GM21529 (cell line): ENCODE data around the gene P2RX3.

Experiments
- ATAC-seq: cut with Tn5 transposase; IDR thresholded peaks from one replicate; pipeline ENCODE4 v1.9.1; 2021; ENCODE audit not compliant: unreplicated experiment

Gene P2RX3

GRCh38 chr11:57309106-57310059 is 28.8 kb upstream of the P2RX3 start:
- ATAC-seq = no peak

GRCh38 chr11:57310091-57310490 is 28.1 kb upstream of the P2RX3 start:
- ATAC-seq = no peak

GRCh38 chr11:57310630-57311086 is 27.5 kb upstream of the P2RX3 start:
- ATAC-seq = no peak

GRCh38 chr11:57311109-57311936 is 26.8 kb upstream of the P2RX3 start:
- ATAC-seq = peak; percentile 99

- ATAC-seq = no peak
Observed at GRCh38 chr11:57312511-57313021, 25.6 kb upstream of the P2RX3 start.

GRCh38 chr11:57313071-57313787 is 24.9 kb upstream of the P2RX3 start:
- no peak for ATAC-seq

GRCh38 chr11:57313788-57314135 is 24.4 kb upstream of the P2RX3 start:
- ATAC-seq = no peak

- no peak for ATAC-seq
Observed at GRCh38 chr11:57314221-57314973, 23.8 kb upstream of the P2RX3 start.

GRCh38 chr11:57315491-57315890 is 22.7 kb upstream of the P2RX3 start:
- ATAC-seq = no peak

- no peak for ATAC-seq
Observed at GRCh38 chr11:57316017-57316416, 22.1 kb upstream of the P2RX3 start.

- no peak for ATAC-seq
Observed at GRCh38 chr11:57318178-57318577, 20.0 kb upstream of the P2RX3 start.

GRCh38 chr11:57320067-57320718 is 18.0 kb upstream of the P2RX3 start:
- ATAC-seq = no peak

GRCh38 chr11:57320719-57321387 is 17.3 kb upstream of the P2RX3 start:
- ATAC-seq = no peak

GRCh38 chr11:57321388-57322255 is 16.5 kb upstream of the P2RX3 start:
- no peak for ATAC-seq

GRCh38 chr11:57322256-57323166 is 15.6 kb upstream of the P2RX3 start:
- ATAC-seq = no peak

- no peak for ATAC-seq
Observed at GRCh38 chr11:57323167-57323854, 14.8 kb upstream of the P2RX3 start.

GRCh38 chr11:57323855-57324153 is 14.3 kb upstream of the P2RX3 start:
- ATAC-seq = no peak
